GM12801 (cell line): ENCODE data around the gene HLA-DOA.

Experiments used
- CTCF ChIP-seq: IDR thresholded peaks from one replicate; pipeline ENCODE4 v1.5.1; 2011; ENCODE audit warnings: control low read depth; ENCODE audit not compliant: insufficient read length; ENCODE audit errors: extremely low read depth

Gene HLA-DOA

DNA sequence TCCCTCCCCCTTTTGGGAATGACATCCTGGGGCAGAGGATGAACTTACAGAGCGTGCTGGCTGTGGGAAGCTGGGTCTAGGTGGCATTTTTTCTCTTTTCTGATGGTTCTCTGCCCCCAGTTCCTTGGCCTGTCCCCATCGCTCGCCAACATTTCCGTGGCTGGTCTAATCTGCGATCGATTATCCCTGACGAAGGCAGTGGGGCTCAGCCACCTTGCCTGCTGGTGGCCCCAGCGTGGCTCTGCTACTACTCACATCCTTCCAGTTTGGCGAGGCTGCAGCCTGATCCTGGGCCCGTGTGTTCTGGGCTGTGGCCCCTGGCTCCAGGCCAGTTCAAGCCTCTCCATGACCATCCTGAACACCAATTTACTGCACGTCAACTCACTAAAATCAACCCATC is 6.4 kb upstream of the HLA-DOA start:
- TF ChIP-seq CTCF = no peak

DNA sequence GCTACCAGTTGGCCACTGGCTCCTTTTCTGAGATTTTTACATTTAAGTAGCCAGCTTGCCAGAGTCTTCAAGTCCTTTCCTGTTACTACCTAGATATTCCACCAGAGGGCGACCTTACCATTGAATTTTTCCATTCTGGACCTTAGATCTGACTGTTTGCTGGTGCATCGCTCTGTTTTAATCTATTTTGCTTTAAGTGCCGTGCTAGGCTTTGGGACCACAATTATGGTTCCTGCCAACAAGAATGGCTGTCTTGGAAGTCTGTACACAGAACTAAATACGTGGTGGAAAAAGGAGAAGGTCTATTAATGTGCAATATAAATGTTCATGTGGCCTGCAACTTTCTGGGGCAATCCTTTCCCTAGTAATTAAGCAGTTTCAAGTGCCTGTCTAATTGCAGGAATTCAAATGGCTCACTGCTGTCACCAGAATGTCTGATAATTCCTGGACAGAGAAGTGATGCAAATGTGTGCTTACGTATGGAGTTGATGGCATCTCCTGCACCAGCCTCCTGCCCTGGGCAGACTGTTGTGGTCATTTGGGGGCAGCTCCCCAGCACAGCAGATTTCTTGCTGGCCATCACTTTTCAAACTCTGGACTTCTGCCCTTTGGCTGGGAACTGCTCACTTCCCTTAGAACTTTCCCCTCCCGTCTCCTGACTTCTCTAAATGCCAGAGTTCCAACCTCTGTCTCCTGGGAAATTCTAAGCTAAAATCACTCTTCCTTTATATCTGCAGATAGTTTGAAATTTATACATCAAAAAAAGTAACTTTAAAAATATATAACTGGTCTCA is 5.6 kb upstream of the HLA-DOA start:
- no peak for TF ChIP-seq CTCF

- no peak for TF ChIP-seq CTCF
Observed at GRCh38 chr6:33013608-33014007, 4.2 kb upstream of the HLA-DOA start.

GRCh38 chr6:33010356-33010755 is 965 bp upstream of the HLA-DOA start:
- no peak for TF ChIP-seq CTCF

GRCh38 chr6:33007831-33008400 is 1.5 kb downstream of the HLA-DOA start:
- no peak for TF ChIP-seq CTCF

- no peak for TF ChIP-seq CTCF
Observed at GRCh38 chr6:33004940-33005339, 4.5 kb downstream of the HLA-DOA start.

GRCh38 chr6:33001685-33002084 is 7.7 kb downstream of the HLA-DOA start:
- TF ChIP-seq CTCF = no peak
